GM21723 (cell line): Measurements from ENCODE around the gene NEBL.
"Not testable (repeated sequence)": the region's sequence is repeated elsewhere in the genome, so short reads cannot be mapped to it uniquely, and the experiment has no call there.

Experiments
- ATAC-seq: cut with Tn5 transposase; IDR thresholded peaks from one replicate; pipeline ENCODE4 v1.9.1; 2021; ENCODE audit warnings: mild to moderate bottlenecking, moderate library complexity; ENCODE audit not compliant: unreplicated experiment

Gene NEBL

GRCh38 chr10:20897146-20897825 lies at the start of gene NEBL:
Gene NEBL (minus strand): TSS chr10:20897311. CDS start chr10:20897205, 106 bp downstream.
- no peak for ATAC-seq

GRCh38 chr10:20945546-20946332 lies 48.6 kb upstream of the NEBL start:
- no peak for ATAC-seq

GRCh38 chr10:20944789-20945502 lies 47.8 kb upstream of the NEBL start:
- no peak for ATAC-seq

GRCh38 chr10:20939414-20939813 lies 42.3 kb upstream of the NEBL start:
- ATAC-seq = not testable (repeated sequence)

GRCh38 chr10:20936396-20936795 lies 39.3 kb upstream of the NEBL start:
- ATAC-seq = no peak

- no peak for ATAC-seq
Measured at GRCh38 chr10:20935931-20936330, 38.8 kb upstream of the NEBL start.

- ATAC-seq = no peak
Measured at GRCh38 chr10:20935301-20935700, 38.2 kb upstream of the NEBL start.

- ATAC-seq = no peak
Measured at GRCh38 chr10:20933705-20934104, 36.6 kb upstream of the NEBL start.

- no peak for ATAC-seq
Measured at GRCh38 chr10:20932606-20933126, 35.6 kb upstream of the NEBL start.

- no peak for ATAC-seq
Measured at GRCh38 chr10:20931156-20931795, 34.2 kb upstream of the NEBL start.

- ATAC-seq = no peak
Measured at GRCh38 chr10:20927456-20927855, 30.3 kb upstream of the NEBL start.

- ATAC-seq = no peak
Measured at GRCh38 chr10:20922451-20922850, 25.3 kb upstream of the NEBL start.

GRCh38 chr10:20922033-20922432 lies 24.9 kb upstream of the NEBL start:
- no peak for ATAC-seq

- no peak for ATAC-seq
Measured at GRCh38 chr10:20920061-20920460, 22.9 kb upstream of the NEBL start.

- ATAC-seq = no peak
Measured at GRCh38 chr10:20919481-20919880, 22.4 kb upstream of the NEBL start.

- no peak for ATAC-seq
Measured at GRCh38 chr10:20916976-20917375, 19.9 kb upstream of the NEBL start.

GRCh38 chr10:20912969-20913368 lies 15.9 kb upstream of the NEBL start:
- ATAC-seq = no peak

- no peak for ATAC-seq
Measured at GRCh38 chr10:20911626-20912025, 14.5 kb upstream of the NEBL start.

GRCh38 chr10:20909801-20910200 lies 12.7 kb upstream of the NEBL start:
- no peak for ATAC-seq

GRCh38 chr10:20908391-20908790 lies 11.3 kb upstream of the NEBL start:
- ATAC-seq = no peak
